ENCODE results near the gene SCN7A. TPM values are rescaled to one million over a fixed set of nuclear protein-coding genes. Genes with fewer than 3 reads are reported as not detected.

The SCN7A gene
- total RNA-seq, 2 experiments from 2014 or later: not detected

- Histone ChIP-seq H2AFZ (ENCODE audit: low read length) (no peak overlapping the region), H3K4me2 (ENCODE audit: low read length) (no peak overlapping the region), H3K9me3 (ENCODE audit: low read length) (no peaks in the 10 kb centered on the region), H3K4me1 (ENCODE audit: insufficient read depth, low read length, poor library complexity, severe bottlenecking) (no peaks in the 10 kb centered on the region), H4K20me1 (ENCODE audit: insufficient read depth, low read length) (no peaks in the 10 kb centered on the region), H3K4me3 (ENCODE audit: low read depth, low read length, poor library complexity, severe bottlenecking) (no peak overlapping the region), H3K9me2 (ENCODE audit: insufficient read depth, low read length) (no peaks in the 10 kb centered on the region), H3K79me2 (ENCODE audit: insufficient read depth, low read depth, low read length) (no peaks in the 10 kb centered on the region), H3K27ac (ENCODE audit: low read depth, low read length, poor library complexity, severe bottlenecking) (no peak overlapping the region), H3K36me3 (ENCODE audit: insufficient read depth, low read length) (no peaks in the 10 kb centered on the region)
- ChIA-PET CTCF (ENCODE audit: unreplicated experiment) (no interaction called here), POLR2A (no interaction called here)
- intact Hi-C loops (cut with micrococcal nuclease; ENCODE audit: unreplicated experiment): no loop called here
- no TSS peak for BruUV-seq (replicated peaks)
- DNase-seq (ENCODE audit: low spot score): no peak
- TF ChIP-seq EZH2phosphoT487 (IDR thresholded peaks at IDR 0.05; ENCODE audit: borderline replicate concordance, low read depth, low read length) (no peak), CTCF (conservative IDR thresholded peaks at IDR 0.05; ENCODE audit: low read length) (no peak)
These were observed 120.9 kb downstream of the SCN7A start for GRCh38 chr2:166373105-166373504.

DNA sequence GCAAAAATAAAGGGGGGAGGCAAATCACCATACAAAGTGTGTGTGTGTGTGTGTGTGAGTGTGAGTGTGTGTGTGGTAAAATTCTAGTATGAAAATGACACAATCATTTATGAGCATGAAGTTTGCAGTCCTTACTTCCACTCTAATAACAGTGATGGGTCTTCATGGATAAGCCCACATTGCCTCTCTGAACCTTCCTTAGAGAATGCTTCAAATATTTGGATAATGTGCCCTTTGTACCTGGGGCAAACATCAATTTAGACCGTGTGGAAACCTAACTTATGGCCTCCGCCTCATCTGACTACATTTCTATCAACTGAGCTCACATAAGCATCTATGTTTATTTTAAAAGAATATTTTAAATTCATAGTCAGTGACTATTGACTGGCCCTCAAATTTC lies 122.0 kb downstream of the SCN7A start:
- H3K9me3 ChIP-seq (ENCODE audit: low read length): no peaks in the 10 kb centered on the region
- TF ChIP-seq EZH2phosphoT487 (IDR thresholded peaks at IDR 0.05; ENCODE audit: borderline replicate concordance, low read depth, low read length) (no peak), CTCF (conservative IDR thresholded peaks at IDR 0.05; ENCODE audit: low read length) (no peak)
- no peaks in the 10 kb centered on the region for H3K79me2 ChIP-seq (ENCODE audit: insufficient read depth, low read depth, low read length)
- no peak overlapping the region for H2AFZ ChIP-seq (ENCODE audit: low read length)
- CTCF ChIA-PET (ENCODE audit: unreplicated experiment): no interaction called here
- DNase-seq (ENCODE audit: low spot score): no peak
- H3K9me2 ChIP-seq (ENCODE audit: insufficient read depth, low read length): no peaks in the 10 kb centered on the region
- no peaks in the 10 kb centered on the region for H4K20me1 ChIP-seq (ENCODE audit: insufficient read depth, low read length)
- no peak overlapping the region for H3K4me2 ChIP-seq (ENCODE audit: low read length)
- intact Hi-C loops (cut with micrococcal nuclease; ENCODE audit: unreplicated experiment): no loop called here
- POLR2A ChIA-PET: no interaction called here
- no peaks in the 10 kb centered on the region for H3K4me1 ChIP-seq (ENCODE audit: insufficient read depth, low read length, poor library complexity, severe bottlenecking)
- H3K27ac ChIP-seq (ENCODE audit: low read depth, low read length, poor library complexity, severe bottlenecking): no peak overlapping the region
- H3K4me3 ChIP-seq (ENCODE audit: low read depth, low read length, poor library complexity, severe bottlenecking): no peak overlapping the region
- H3K36me3 ChIP-seq (ENCODE audit: insufficient read depth, low read length): no peaks in the 10 kb centered on the region
- no TSS peak for BruUV-seq (replicated peaks)

DNA sequence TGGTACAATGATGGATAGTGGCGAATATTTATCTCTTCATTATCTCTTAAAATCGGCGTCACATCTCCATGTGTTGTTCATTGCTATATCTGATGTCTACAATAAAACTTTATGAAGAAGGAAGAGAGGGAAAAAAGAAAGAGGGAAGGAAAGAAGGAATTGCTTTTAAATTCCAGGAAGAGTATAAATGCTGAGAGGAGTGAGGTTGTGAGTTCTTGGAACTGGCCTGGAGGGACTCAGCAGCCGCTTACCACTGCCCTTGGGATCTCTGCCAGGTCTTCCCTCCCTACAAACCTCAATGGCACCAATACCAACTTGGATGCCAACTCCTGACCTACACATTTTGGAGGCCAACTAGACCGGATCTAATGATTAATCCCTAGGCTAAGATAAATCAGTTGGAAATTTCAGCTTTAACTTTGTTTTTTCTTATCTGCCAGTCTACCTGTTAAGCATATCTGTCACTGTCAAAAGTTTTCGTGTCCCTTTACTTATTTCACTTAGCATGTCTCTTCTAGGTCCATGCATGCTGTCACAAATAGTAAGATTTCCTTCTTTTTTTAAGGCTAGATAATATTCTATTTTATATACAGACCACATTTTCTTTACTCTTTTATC lies 128.1 kb downstream of the SCN7A start:
- intact Hi-C loops (cut with micrococcal nuclease; ENCODE audit: unreplicated experiment): no loop called here
- Histone ChIP-seq H3K4me3 (ENCODE audit: low read depth, low read length, poor library complexity, severe bottlenecking) (no peak overlapping the region), H3K9me3 (ENCODE audit: low read length) (no peaks in the 10 kb centered on the region), H3K4me2 (ENCODE audit: low read length) (no peak overlapping the region), H3K36me3 (ENCODE audit: insufficient read depth, low read length) (no peaks in the 10 kb centered on the region), H4K20me1 (ENCODE audit: insufficient read depth, low read length) (no peaks in the 10 kb centered on the region), H2AFZ (ENCODE audit: low read length) (no peak overlapping the region), H3K79me2 (ENCODE audit: insufficient read depth, low read depth, low read length) (no peaks in the 10 kb centered on the region), H3K27ac (ENCODE audit: low read depth, low read length, poor library complexity, severe bottlenecking) (no peak overlapping the region), H3K9me2 (ENCODE audit: insufficient read depth, low read length) (no peaks in the 10 kb centered on the region), H3K4me1 (ENCODE audit: insufficient read depth, low read length, poor library complexity, severe bottlenecking) (no peaks in the 10 kb centered on the region)
- no TSS peak for BruUV-seq (replicated peaks)
- POLR2A ChIA-PET: interaction anchor here (0.8 kb wide), 1 partner anchor 55 kb away, joined by 3 read pairs; no protein-coding TSS in a partner anchor
- TF ChIP-seq EZH2phosphoT487 (IDR thresholded peaks at IDR 0.05; ENCODE audit: borderline replicate concordance, low read depth, low read length): no peak
- no peak for TF ChIP-seq CTCF (conservative IDR thresholded peaks at IDR 0.05; ENCODE audit: low read length)
- CTCF ChIA-PET (ENCODE audit: unreplicated experiment): no interaction called here
- DNase-seq (ENCODE audit: low spot score): no peak

Data from OCI-LY7 (cell line).